SK-N-MC (cell line): ENCODE data around the gene PLXDC2.

Source experiments
- EZH2 ChIP-seq: fragments of 200-600 bp; sonication (generic); IDR thresholded peaks from one replicate; pipeline ENCODE4 v1.6.1; 2017; ENCODE audit warnings: antibody characterized with exemption
- POLR2AphosphoS5 ChIP-seq: IDR thresholded peaks from 2 replicates; pipeline ENCODE4 v1.6.1; 2012; ENCODE audit warnings: mild to moderate bottlenecking, low read depth, low read length, borderline replicate concordance

DNA sequence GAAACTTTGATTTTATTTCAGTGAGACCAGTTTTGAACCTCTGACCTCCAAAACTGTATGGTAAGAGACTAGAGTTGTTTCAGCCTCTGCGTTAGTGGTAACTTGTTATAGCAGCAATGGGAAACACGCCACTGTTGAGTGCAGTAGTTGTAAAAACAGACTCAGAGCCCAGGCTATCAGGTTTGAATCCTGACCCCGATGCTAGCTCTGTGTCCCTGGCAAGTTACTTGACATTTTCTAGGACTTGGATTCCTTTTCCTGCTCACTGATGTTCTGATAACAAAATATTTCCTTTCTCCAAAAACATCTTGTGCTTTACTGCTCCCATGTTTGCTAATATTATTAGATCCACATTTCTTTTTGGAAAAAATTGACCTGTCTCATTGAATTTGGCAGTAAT is 131.0 kb downstream of the PLXDC2 start:
- TF ChIP-seq POLR2AphosphoS5 (no peak), EZH2 (no peak)
